GM18502 (cell line): ENCODE measurements around the gene HPCAL4.

Experiments used
- ATAC-seq: cut with Tn5 transposase; IDR thresholded peaks from one replicate; pipeline ENCODE4 v1.9.1; 2021; ENCODE audit warnings: mild to moderate bottlenecking; ENCODE audit not compliant: unreplicated experiment, poor library complexity

Gene HPCAL4

DNA sequence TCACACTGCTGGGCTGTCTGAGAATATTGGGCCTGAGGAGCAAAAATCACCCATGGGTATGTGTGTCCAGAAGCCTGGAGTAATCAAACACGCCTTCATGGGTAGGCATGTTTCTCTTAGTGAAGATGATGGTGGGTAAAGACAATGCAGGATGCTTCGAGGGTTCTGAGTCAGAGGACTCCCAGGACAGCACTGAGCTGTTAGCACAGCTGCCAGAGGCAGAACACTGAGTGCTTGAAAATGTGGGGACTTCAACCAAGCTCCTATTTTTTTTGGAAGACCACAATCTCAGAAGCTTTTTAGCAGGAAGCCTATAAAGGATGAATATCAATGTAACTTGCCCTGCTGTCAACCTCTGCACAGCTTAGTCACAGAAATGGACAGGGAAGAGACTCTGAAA, 11.4 kb downstream of the HPCAL4 start:
- no peak for ATAC-seq

DNA sequence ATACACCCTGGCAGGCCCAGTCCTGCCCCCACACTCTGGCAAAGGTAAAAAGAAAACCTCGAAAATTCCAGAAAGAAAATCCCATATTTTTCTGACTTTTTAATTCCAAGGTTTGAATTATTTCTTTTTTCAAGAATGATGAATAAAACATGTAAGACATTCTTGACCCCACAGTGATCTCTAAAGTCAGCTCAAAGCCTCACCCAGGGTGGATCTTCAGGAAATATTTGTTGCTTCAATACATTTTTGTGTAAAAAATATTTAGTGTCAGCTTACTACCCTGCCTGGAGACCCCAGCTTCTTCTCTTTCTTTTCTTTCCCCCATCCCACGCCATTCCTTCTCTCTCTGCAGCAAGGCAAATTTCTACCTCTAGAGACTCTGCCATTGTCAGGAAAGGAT, 12.3 kb downstream of the HPCAL4 start:
- ATAC-seq = no peak

DNA sequence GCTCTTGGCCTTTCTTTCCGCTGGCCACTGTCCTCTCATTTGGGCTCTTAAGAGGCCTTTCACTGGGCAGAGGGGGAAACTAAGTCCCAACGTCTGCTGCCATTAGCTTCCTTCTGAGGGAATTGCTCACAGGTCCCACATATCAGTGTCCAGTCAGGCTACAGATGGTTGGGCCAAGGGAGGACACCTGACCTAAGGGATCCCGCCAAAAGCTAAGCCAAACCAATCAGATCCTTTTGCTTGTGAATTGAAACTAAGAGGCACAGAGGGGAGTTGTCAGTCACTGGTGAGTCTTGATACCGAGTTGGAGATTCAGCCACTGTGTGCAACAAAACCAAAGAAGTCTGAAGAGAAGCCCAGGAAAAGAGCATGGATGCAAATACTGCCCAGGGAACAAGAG, 13.6 kb downstream of the HPCAL4 start:
- ATAC-seq = no peak

DNA sequence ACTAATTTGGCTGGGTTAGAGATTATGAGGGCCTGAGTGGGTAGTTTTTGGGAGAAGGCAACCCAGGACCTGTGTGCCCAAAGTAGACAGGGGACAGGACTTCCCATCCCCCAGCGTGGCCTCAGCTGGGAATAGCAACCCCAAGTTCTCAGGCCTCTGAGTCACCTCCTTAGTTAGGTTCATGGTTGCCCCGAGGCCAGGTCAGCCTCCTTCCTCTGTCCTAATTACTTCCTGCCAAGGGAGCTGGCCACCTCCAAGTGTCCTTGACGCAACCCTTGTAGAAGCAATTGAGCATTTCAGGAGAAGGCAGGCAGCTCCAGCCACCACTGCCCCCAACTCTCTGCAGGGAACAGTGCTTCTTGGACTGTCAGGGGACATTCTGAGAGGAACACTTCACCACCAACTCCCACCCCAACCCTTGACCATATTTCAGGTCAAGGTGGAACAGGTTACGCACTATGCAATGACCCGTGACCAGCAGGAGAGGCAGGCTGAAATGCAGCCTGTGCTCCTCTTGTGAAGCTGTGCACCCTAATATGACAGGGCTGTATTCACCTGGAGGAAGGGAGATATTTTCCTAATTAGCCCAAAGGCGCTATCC, 14.2 kb downstream of the HPCAL4 start:
- no peak for ATAC-seq

- no peak for ATAC-seq
These were observed 16.0 kb downstream of the HPCAL4 start for GRCh38 chr1:39675220-39675619.

GRCh38 chr1:39673215-39673614, 18.0 kb downstream of the HPCAL4 start:
- ATAC-seq = no peak

- ATAC-seq = no peak
These were observed 18.7 kb downstream of the HPCAL4 start for GRCh38 chr1:39672551-39672947.

- ATAC-seq = no peak
These were observed 19.3 kb downstream of the HPCAL4 start, which contains the start of gene NT5C1A for GRCh38 chr1:39671793-39672550. NT5C1A (minus strand) TSS chr1:39672107; CDS start chr1:39672038, 69 bp downstream.

GRCh38 chr1:39671433-39671792, 19.8 kb downstream of the HPCAL4 start:
- no peak for ATAC-seq

- ATAC-seq = no peak
These were observed 20.5 kb downstream of the HPCAL4 start for GRCh38 chr1:39670689-39671088.

DNA sequence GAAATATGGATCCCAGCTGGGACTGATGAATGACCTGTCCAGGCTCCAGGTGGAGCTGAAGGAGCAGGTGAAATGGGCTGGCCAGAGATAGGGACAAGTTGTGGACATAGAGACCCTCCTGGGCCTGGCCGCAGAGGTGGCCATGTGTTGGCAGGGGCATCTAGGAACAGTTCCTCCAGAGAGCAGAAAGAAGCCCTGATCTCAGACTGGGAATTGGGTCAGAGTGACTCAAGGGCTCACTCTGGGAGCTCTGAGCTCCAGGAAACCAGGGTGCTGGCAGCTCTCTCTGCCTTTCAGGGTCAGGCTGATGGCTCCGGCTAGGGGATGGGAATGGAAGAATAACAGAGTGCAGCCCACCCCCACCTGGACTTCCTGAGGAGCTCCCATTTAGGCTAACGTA, 22.3 kb downstream of the HPCAL4 start:
- no peak for ATAC-seq

DNA sequence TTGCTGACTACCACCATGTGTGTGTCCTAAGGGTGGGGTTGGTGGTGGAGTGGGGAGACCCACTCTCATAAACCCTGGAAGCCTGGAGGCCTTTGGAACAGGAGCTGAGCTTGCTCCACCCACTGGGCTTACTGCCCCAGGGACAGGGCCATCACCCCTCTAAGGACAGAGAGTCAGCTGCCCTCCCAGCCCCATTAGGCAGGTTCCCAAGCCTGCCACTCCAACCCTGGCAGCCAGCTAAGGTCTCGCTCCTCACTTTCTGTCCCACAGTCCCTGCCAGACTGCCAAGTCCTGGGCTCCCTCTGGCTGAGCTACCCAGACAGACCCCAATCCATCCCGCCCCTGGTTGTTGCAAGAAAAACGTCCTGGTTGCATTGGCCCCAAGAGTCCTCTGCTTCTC, 23.1 kb downstream of the HPCAL4 start:
- no peak for ATAC-seq

- peak; percentile 90 for ATAC-seq
These were observed 24.5 kb downstream of the HPCAL4 start for GRCh38 chr1:39666772-39667171.

GRCh38 chr1:39663559-39663958, 27.7 kb downstream of the HPCAL4 start:
- ATAC-seq = no peak

DNA sequence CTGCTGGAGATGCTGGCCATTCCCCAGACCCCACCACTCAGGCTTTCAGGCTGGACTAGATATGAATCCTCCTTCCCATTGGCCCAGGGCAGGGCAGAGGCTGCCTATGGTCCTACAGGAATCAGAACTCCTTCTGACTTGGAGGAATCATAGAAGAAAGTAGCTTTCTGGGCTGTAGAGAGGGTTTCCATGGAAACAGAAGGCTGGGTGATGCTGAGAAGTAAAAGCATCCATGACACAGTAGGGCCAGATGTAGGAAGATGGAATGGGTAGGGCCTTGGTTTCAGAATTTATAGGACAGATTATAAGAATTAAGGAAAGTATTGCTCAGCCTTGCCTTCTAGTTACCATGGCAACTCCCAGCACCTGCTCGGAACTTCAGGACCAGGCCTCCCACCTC, 28.4 kb downstream of the HPCAL4 start:
- no peak for ATAC-seq

- ATAC-seq = no peak
These were observed 31.7 kb downstream of the HPCAL4 start for GRCh38 chr1:39659538-39659937.

GRCh38 chr1:39659110-39659509, 32.1 kb downstream of the HPCAL4 start:
- no peak for ATAC-seq

GRCh38 chr1:39657923-39658485, 33.2 kb downstream of the HPCAL4 start:
- ATAC-seq = no peak

- no peak for ATAC-seq
These were observed 33.8 kb downstream of the HPCAL4 start for GRCh38 chr1:39657402-39657801.

- ATAC-seq = no peak
These were observed 34.8 kb downstream of the HPCAL4 start for GRCh38 chr1:39656391-39656790.

GRCh38 chr1:39655578-39656268, 35.5 kb downstream of the HPCAL4 start:
- no peak for ATAC-seq
